ENCODE data around the gene CA10. TPM values are rescaled to one million over a fixed set of nuclear protein-coding genes. Genes with fewer than 3 reads are reported as not detected.
A peak's percentile ranks its signal among the peaks of the same experiment; 100 is the strongest.

Gene CA10
- total RNA-seq, 1 experiment from 2014 or later = not detected

DNA sequence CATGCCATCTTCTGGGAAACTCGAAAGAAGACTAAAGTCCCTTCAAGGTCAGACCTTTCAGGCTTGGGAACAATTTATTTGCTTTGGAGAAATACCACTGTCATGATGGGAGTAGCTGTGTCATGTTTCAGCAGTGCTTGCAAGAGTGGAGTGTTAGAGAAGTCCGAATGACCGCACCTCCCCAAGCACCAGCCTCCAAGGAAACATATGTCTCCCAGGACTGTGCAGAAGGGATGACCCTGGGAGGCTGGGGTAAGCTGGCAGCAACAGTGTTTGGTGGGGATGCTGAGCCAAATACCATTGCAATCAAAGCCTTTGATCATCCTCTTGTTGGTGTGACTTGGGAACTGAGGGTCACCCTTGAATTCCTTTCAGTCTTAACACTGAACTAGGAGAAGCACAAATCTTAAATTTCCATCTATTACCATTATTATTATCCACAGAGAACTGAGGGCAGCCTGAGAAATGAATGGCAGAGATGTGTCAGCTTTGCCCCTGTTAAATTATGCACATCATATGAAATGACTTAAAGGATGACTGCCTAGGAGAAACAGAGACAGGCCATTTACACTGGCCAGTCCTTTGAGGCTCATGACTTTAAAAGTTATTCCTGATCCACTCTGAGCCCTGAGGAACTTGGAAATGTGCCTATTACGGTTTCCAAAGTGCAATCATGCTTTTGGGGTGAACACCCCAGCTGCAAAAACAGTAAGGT, 244.9 kb downstream of the CA10 start:
- in situ Hi-C loops (cut with HindIII; ENCODE audit: low pct_unique_long_range_greater_than_20kb, low sequenced_read_pairs) = no loop called here
- DNase-seq (ENCODE audit: low read depth) = no peak

DNA sequence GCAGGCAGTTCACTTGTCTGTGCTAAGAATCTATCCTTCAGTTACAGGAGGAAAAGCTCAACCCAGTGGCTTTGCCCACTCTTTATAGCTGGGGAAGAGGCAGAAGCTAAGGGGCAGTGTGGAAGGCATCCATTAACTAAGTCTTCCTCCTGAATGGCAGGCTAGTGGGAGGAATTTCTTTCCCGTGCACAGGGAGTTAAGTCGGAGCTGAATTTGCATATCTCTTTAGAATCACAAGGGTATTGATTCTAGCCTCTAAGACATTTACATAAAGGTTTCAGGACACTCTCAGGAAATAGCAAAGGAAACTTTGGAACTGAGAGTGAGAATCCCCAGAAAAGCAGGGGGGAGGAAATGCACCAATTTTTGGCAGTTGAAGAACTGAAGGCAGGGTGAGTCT, 245.6 kb downstream of the CA10 start:
- in situ Hi-C loops (cut with HindIII; ENCODE audit: low pct_unique_long_range_greater_than_20kb, low sequenced_read_pairs) = no loop called here
- no peak for DNase-seq (ENCODE audit: low read depth)

DNA sequence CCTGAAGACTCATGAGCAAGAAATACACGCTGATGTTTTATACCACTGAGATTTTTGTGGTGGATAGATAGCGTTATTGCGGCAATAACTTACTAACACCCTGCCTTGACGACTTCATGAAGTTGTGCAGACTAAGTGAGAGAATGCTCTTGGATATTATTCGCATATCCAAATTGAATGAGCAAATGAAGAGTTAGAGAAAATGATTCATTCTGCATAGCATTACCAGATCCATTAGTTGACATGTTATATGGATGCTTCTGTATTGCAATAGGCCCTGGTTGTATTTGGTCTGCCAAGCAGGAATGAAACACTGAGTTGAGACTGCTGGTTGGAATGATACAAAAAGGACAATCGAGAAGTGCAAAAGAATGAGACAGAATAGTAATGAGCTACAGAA, 247.3 kb downstream of the CA10 start:
- DNase-seq (ENCODE audit: low read depth) = no peak
- in situ Hi-C loops (cut with HindIII; ENCODE audit: low pct_unique_long_range_greater_than_20kb, low sequenced_read_pairs) = no loop called here

DNA sequence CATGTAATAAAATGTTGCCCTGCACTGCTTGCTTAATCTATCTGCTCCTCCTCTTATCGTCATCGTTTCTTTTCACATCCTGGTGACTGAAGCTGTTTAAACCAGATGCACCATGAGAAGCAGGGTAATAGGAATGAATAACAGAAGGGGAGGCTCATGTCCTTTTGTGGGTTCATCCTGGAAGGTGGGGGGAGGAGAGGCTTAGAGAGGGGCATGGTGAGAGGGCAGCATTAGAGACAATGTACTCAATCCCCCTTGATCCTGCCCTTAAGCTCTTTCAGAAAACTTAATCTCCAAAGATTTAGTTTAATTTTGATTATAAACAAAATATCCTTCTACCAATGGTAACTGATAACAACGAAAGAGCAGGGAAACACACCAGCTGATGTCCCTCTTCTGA, 248.5 kb downstream of the CA10 start:
- in situ Hi-C loops (cut with HindIII; ENCODE audit: low pct_unique_long_range_greater_than_20kb, low sequenced_read_pairs) = no loop called here
- no peak for DNase-seq (ENCODE audit: low read depth)

DNA sequence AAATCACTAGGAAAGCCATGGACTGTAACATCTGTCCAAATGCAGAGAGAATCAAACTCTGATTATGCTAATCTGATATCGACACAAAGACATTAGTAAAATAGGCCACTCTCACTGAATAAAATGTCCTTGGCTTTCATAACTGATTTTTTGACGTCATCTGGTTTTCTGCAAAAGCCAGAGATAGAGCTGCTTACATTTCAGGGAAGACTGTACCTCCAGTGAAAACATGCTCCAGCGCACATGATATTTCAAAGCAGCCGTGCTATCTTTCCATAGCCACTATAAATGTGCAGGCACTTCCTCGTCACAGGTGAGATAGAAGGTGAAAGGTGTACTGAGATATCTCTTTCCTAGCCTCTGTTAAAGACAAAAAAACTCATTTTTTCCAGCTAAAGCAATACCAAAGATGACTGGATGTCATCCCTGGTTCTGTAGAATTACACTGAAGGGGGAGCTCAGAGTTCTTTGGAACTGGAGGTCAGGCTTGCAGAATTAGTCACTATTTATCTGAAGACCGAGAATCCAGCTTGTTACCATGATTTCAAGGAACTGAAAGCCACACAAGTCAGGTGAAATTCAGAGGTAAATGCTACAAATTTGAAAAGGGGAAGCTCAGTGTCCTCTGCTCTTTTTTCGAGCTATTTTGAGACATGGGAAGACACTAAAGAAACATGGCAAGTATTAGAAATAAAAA, 249.5 kb downstream of the CA10 start:
- no peak for DNase-seq (ENCODE audit: low read depth)
- in situ Hi-C loops (cut with HindIII; ENCODE audit: low pct_unique_long_range_greater_than_20kb, low sequenced_read_pairs) = no loop called here

DNA sequence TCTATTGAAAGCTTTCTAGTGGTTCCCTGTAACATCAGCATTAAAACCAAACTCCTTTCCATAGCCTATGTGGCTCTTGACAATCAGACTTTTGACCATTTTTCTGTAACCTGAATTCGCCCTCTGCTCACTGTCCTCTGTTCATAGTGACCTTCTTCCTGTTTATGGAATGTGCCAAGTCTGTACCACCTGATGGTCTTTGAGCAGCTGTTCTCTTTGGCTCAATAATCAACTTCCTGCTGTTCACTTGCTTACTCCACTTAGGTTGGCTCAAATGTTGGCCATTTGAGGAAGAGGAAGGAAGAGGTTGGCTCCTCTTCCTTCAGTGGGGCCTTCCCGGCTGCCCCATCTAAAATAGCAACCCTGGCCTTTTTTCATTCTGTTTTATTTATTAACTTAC, 251.5 kb downstream of the CA10 start:
- in situ Hi-C loops (cut with HindIII; ENCODE audit: low pct_unique_long_range_greater_than_20kb, low sequenced_read_pairs) = no loop called here
- no peak for DNase-seq (ENCODE audit: low read depth)

DNA sequence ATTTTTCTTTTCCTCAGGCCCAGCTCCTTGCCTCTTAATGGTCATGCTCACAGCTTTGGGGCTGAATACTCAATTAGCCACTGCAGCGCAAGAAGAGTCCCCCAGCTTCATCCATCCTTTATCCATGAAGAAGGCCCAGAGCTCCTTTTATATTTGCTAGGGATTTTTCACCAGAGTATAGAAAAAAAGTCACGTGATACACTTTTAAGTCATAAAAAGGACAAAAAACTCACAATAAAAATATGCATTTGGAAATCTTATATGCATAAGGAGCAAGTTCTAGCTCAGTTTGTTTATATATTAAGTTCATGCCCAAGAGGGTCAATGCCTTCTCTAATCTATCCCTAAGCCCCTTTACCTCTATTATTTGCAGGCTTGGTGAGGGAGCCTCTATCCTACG, 254.1 kb downstream of the CA10 start:
- in situ Hi-C loops (cut with HindIII; ENCODE audit: low pct_unique_long_range_greater_than_20kb, low sequenced_read_pairs) = no loop called here
- DNase-seq (ENCODE audit: low read depth) = no peak

DNA sequence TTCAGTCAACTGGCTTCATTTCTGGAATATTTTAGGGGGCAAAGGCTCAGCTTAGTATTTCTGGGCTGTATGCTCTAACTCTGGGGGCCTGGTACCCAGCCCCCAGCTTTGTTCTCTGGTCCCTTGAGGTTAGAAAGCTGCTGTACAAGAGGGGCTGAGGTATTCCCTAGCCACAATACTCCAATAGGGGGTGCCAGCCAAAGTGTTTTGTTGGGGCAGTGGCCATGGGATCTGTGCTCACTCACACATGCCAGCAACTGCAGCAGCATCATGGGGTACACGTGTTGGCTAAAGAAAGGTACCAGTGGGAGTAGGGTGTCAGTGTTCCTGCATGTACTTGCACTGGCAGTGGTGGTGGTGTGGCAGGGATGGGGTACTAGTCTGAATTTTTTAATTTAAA, 257.3 kb downstream of the CA10 start:
- in situ Hi-C loops (cut with HindIII; ENCODE audit: low pct_unique_long_range_greater_than_20kb, low sequenced_read_pairs) = no loop called here
- no peak for DNase-seq (ENCODE audit: low read depth)

DNA sequence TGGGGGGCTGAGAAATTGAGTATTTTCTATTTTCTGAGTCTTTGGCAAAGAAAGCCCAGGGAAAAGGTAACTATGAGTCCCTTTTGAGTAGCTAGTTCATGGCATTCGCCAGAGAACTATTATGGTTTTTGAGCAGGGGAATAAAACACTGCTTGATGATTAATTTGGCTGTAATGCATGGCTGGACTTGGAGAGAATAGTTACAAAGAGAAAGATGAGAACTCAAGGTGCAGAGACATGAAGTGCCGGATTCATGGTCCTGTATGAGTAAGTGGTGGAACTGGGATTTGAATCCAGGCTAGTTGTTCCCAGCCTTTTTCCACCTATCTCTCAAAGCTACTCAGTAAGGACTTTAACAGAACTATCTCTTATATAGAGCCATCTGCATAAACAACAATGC, 266.6 kb downstream of the CA10 start:
- in situ Hi-C loops (cut with HindIII; ENCODE audit: low pct_unique_long_range_greater_than_20kb, low sequenced_read_pairs) = no loop called here

DNA sequence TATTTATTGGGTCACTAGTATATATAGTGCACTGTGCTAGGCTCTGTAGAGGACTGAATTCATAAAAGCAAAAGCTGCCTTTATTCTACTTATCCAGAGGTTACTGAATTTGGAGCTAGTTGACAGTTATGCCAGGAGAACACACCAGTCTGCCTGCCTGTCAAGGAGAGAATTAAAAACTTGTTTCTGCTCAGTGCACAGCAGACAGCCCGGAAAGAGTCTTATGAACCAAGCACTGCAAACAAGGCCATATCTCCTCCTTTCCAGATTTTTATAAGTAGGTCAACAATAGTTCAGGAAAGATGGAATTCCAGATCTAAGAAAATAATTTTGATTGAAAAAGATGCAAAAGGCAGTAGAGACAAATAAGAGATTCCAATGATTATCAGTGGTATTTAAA, 267.8 kb downstream of the CA10 start:
- in situ Hi-C loops (cut with HindIII; ENCODE audit: low pct_unique_long_range_greater_than_20kb, low sequenced_read_pairs) = no loop called here
- DNase-seq (ENCODE audit: low read depth) = no peak

More for the DNA sequence above, 266.6 kb downstream of the CA10 start:
- DNase-seq (ENCODE audit: low read depth) = no peak

DNA sequence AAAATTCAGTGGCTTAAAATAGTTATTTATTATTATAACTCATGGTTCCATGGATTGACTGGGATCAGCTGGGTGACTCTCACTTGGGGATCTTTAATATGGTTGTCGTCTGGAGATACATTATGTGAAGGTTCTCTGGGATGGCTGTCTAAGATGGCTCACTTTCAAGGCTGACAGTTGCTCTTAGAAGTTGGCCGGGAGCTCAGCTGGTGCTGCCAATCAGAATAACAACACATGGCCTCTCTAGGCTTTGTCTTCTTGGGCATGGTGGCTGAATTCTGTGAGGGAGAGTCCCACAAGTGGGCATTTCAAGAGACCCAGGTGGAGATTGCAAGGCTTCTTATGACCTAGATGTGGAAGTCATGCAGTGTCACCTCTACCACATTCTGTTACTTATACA, 269.7 kb downstream of the CA10 start:
- DNase-seq (ENCODE audit: low read depth) = no peak

DNA sequence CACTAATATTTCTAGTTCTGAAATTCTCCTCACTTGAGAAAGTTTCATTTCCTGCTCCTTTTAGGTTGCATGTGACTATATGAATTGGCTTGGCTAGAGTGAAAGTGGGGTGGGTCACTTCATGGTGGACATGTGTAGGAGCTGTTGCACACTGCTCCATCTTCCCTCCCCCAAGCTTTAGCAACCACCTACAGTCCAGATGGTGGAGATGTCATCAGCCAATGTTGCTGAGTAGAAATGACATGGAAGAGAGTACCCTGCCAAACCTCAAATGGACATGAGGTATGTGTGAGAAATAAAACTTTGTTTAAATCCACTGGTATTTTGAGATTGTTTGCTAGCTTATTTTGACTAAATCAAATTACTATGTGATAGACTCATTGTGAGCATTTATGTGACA, 281.5 kb downstream of the CA10 start:
- no peak for DNase-seq (ENCODE audit: low read depth)
- in situ Hi-C loops (cut with HindIII; ENCODE audit: low pct_unique_long_range_greater_than_20kb, low sequenced_read_pairs) = no loop called here

More for the DNA sequence above, 269.7 kb downstream of the CA10 start:
- in situ Hi-C loops (cut with HindIII; ENCODE audit: low pct_unique_long_range_greater_than_20kb, low sequenced_read_pairs) = no loop called here

DNA sequence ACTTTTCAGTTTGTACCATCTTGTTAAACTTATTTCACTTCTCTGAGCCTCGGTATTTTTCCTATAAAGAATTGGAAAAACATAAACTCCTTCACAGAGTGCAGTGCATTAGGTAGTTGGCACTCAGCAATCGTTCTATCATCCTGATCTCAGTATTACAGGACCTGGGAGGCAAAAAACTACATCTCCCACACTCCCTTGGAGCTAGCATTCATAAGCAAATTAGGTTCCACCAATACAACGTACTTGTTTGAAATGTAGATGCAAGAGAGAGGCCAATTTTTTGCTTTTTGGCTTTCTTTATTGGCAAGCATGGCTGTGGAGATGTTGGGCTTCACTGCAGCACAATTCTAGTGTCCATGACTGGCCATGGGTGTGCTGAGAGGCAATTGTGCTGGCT, 285.2 kb downstream of the CA10 start:
- no peak for DNase-seq (ENCODE audit: low read depth)
- in situ Hi-C loops (cut with HindIII; ENCODE audit: low pct_unique_long_range_greater_than_20kb, low sequenced_read_pairs) = no loop called here

DNA sequence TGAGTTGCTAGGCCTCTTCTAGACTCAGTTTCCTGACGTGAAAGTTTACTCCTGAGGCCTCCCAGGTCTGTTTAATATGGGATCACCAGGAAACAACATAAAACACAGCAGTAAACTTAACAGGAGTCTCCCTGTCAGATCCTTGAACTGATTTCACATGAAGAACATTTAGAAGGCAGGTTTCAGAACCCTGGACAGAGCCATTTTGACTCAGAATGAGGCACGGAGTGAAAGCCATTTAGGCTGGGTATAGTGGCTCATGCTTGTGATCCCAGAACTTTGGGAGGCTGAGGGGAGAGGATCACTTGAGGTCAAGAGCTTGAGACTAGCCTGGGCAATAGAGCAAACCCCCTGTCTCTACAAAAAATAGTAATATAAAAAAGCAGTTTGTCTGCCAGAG, 289.1 kb downstream of the CA10 start:
- DNase-seq (ENCODE audit: low read depth) = peak; percentile 26
- in situ Hi-C loops (cut with HindIII; ENCODE audit: low pct_unique_long_range_greater_than_20kb, low sequenced_read_pairs) = no loop called here

DNA sequence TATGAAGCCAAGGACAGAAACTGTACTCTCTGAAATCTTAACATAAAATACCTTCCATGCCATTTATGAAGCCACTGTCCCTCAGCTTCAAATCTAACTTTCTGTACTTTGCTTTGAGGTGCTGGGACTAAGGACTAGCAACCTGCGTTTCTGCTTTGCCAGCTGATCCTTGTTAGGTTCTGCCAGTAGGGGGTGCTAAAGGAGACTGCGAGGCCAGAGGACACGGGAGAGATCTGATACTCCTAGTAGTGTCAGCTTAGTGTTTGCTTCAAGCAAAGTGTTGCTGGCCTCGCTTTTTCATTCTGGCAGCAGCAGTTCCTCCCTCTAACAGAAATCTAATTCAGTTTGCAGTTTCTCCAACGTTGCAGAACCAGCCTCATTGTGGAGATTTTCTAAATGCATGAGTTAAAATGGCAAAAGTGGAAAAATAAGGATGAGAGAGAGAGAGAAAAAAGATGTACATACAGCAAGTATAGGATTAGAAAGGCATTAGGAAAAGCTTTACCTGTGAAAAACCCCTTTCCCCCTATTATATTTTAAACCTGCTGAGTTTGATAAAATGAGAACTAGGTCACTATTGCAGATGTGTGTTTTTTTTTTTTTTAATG, 297.5 kb downstream of the CA10 start:
- in situ Hi-C loops (cut with HindIII; ENCODE audit: low pct_unique_long_range_greater_than_20kb, low sequenced_read_pairs) = no loop called here
- no peak for DNase-seq (ENCODE audit: low read depth)

DNA sequence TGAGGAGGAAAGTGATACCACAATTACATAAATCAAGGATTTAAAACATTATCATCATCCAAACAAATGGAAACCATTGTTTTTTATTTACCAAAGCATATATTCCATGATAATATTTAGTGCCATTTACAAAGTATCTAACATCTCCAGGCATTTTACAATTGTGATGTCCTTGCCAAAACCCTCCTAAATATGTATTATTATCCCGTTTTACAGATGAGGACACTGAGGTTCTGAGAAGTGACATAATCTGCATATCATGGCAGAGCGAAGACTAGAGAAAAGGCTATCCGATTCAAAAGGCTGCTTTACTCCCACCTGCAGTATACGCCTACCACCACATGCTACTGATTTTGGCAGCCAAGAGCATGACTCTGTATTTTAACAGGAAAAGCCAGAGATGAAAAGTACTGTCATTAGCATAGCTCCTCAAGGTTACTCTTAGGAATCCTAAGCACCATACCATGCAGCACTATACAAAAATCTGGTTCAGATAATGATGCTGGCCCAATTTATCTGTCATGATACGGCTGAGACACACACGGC, 301.4 kb downstream of the CA10 start:
- in situ Hi-C loops (cut with HindIII; ENCODE audit: low pct_unique_long_range_greater_than_20kb, low sequenced_read_pairs) = no loop called here
- no peak for DNase-seq (ENCODE audit: low read depth)

DNA sequence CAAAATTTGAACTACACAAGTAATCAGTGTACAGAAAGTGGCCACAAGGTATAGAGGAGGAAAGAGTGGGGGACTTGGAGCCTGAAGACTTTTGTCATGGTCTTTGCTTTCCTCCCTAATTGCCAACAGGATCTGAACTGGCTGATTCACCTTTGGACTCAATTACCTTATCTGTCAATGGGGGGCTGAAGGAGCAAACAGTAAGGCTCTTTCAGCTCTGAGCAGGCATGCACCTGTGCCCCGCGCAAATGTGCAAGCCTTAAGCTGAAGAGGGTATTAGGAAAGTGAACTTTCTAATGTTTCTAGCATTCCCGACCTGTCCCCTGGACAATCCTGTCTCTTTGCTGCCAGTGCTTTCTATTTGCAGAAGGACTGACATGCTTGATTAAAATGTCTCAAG, 302.7 kb downstream of the CA10 start:
- in situ Hi-C loops (cut with HindIII; ENCODE audit: low pct_unique_long_range_greater_than_20kb, low sequenced_read_pairs) = no loop called here
- DNase-seq (ENCODE audit: low read depth) = no peak

DNA sequence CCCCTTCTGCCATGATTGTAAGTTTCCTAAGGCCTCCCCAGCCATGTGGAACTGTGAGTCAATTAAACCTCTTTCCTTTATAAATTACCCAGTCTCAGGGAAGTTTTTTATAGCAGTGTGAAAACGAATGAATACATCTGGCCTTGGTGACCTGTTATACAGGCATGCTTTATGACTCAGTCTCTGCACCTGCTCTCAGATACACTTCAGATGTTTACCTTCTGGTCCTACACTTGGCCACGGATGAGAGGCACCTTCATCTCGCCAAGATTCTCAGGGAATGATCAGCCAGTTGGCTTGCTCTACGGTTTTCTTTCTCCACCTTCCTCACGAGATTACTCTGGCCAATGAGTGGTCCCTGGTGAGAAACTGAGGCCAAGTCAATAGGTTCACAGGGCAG, 304.7 kb downstream of the CA10 start:
- peak; percentile 22 for DNase-seq (ENCODE audit: low read depth)
- in situ Hi-C loops (cut with HindIII; ENCODE audit: low pct_unique_long_range_greater_than_20kb, low sequenced_read_pairs) = no loop called here

DNA sequence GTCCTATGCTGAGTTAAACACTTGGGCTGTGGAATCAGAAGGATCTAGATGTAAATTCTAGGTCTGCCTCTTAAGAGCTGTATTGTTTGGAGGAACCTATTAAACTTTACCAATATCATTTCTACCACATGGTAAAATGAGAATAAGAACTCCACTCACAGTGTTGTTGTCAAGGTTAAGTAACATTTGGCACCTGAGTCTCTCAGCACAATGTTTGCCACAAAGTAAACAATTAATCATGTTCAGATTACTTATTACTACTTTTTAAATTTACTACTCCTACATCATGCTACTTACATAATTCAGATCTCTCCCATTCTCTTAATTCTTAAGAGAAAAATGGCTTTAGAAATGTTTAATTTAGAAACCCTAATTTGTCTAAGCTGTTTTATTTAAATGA, 305.9 kb downstream of the CA10 start:
- in situ Hi-C loops (cut with HindIII; ENCODE audit: low pct_unique_long_range_greater_than_20kb, low sequenced_read_pairs) = no loop called here
- DNase-seq (ENCODE audit: low read depth) = no peak
